Breast epithelium (tissue), 4 donors: ENCODE measurements around the gene TRMT44. TPM values are rescaled to one million over a fixed set of nuclear protein-coding genes. Genes with fewer than 3 reads are reported as not detected.

ENCODE experiments used
- DNase-seq, 2 donors: peaks; one replicate each; pipeline ENCODE4 v3.0.0-alpha.2; 2019; ENCODE audit warnings: low spot score in 2 of 2
- H3K27ac ChIP-seq, 2 donors: fragments of 200-600 bp; sonication (generic) in 1 of 2; one replicate each; pipeline ENCODE4 v1.5.1; 2016 to 2019; ENCODE audit warnings: mild to moderate bottlenecking in 1 of 2
- H3K27me3 ChIP-seq, 2 donors: fragments of 200-600 bp; sonication (generic) in 1 of 2; one replicate each; pipeline versions ENCODE4 v1.5.1 to v1.6.0; 2017 to 2019; ENCODE audit warnings: control low read depth in 1 of 2, mild to moderate bottlenecking in 1 of 2
- H3K36me3 ChIP-seq: fragments of 200-600 bp; one replicate; pipeline ENCODE4 v1.5.1; 2019
- H3K4me1 ChIP-seq, 2 donors: fragments of 200-600 bp; sonication (generic); one replicate each; pipeline ENCODE4 v1.5.1; 2016 to 2019; ENCODE audit warnings: control low read depth in 1 of 2
- H3K4me3 ChIP-seq, 3 donors: fragments of 200-600 bp; sonication (generic); 1 replicate in 2 of 3; 2 replicates in 1 of 3; pipeline ENCODE4 v1.5.1; 2016 to 2019; ENCODE audit warnings: mild to moderate bottlenecking in 3 of 3, moderate library complexity in 2 of 3
- H3K9me3 ChIP-seq, 2 donors: fragments of 200-600 bp; sonication (generic) in 1 of 2; one replicate each; pipeline ENCODE4 v1.5.1; 2016 to 2019; ENCODE audit warnings: control low read depth in 1 of 2
- CTCF ChIP-seq, 3 donors: fragments of 450-650 bp; IDR thresholded peaks; one replicate each; pipeline ENCODE4 v1.5.1; 2016 to 2017; ENCODE audit warnings: antibody characterized with exemption in 3 of 3, mild to moderate bottlenecking in 3 of 3, moderate library complexity in 3 of 3
- POLR2A ChIP-seq: fragments of 450-650 bp; IDR thresholded peaks from one replicate; pipeline ENCODE4 v1.6.1; 2016; ENCODE audit warnings: antibody characterized with exemption, mild to moderate bottlenecking, moderate library complexity
- POLR2AphosphoS5 ChIP-seq, 3 donors: sonication (generic); formaldehyde crosslinking; IDR thresholded peaks; one replicate each; pipeline ENCODE4 v1.6.1; 2017; ENCODE audit warnings: antibody characterized with exemption in 3 of 3
- intact Hi-C: fragments of 100-400 bp; cut with DNase I; formaldehyde crosslinking; loops from one replicate; pipeline ENCODE4 v1.15.1; 2023; ENCODE audit warnings: low total_unique reads
- total RNA-seq, 3 donors: library from RNA; depleted of rRNA; stranded (reverse); fragments of >200 nt; gene quantifications; one replicate each; pipeline ENCODE4 v1.1.0, GENCODE V29; 2016

TRMT44 gene
- total RNA-seq, 3 donors from 2014 or later, result 24.6 to 47.7 (median 28.2) TPM

- Histone ChIP-seq H3K4me3 (no peak overlapping the region), H3K4me1 (no peaks in the 10 kb centered on the region), H3K27ac (no peak overlapping the region), H3K9me3 (no peaks in the 10 kb centered on the region), H3K27me3 (no peaks in the 10 kb centered on the region), H3K36me3 (no peaks in the 10 kb centered on the region)
- intact Hi-C loops, result no loop called here
- no peak for DNase-seq
- TF ChIP-seq CTCF (IDR thresholded peaks at IDR 0.05) (no peak), POLR2AphosphoS5 (IDR thresholded peaks at IDR 0.05) (no peak), POLR2A (no peak)
These were observed 54.5 kb downstream of the TRMT44 start for GRCh38 chr4:8494983-8495548.

- intact Hi-C loops, result no loop called here
- H3K36me3 ChIP-seq, result no peaks in the 10 kb centered on the region
- no peak for TF ChIP-seq POLR2A
- no peak for TF ChIP-seq POLR2AphosphoS5 (IDR thresholded peaks at IDR 0.05)
- no peak for TF ChIP-seq CTCF (IDR thresholded peaks at IDR 0.05)
- no peak overlapping the region for H3K27ac ChIP-seq
- H3K4me1 ChIP-seq, result no peaks in the 10 kb centered on the region
- DNase-seq, result no peak
- no peaks in the 10 kb centered on the region for H3K27me3 ChIP-seq
- no peaks in the 10 kb centered on the region for H3K9me3 ChIP-seq
- no peak overlapping the region for H3K4me3 ChIP-seq
These were observed 55.2 kb downstream of the TRMT44 start for GRCh38 chr4:8495803-8496202.

GRCh38 chr4:8497762-8498161 lies 57.2 kb downstream of the TRMT44 start:
- H3K9me3 ChIP-seq, result no peaks in the 10 kb centered on the region
- no peaks in the 10 kb centered on the region for H3K36me3 ChIP-seq
- H3K27ac ChIP-seq, result no peak overlapping the region
- TF ChIP-seq POLR2AphosphoS5 (IDR thresholded peaks at IDR 0.05), result no peak
- no peak for TF ChIP-seq CTCF (IDR thresholded peaks at IDR 0.05)
- no peak for TF ChIP-seq POLR2A
- no peak overlapping the region for H3K4me3 ChIP-seq
- no peak for DNase-seq
- no peaks in the 10 kb centered on the region for H3K4me1 ChIP-seq
- intact Hi-C loops, result no loop called here
- H3K27me3 ChIP-seq, result no peaks in the 10 kb centered on the region

- no peak overlapping the region for H3K4me3 ChIP-seq
- H3K27me3 ChIP-seq, result no peaks in the 10 kb centered on the region
- no peaks in the 10 kb centered on the region for H3K36me3 ChIP-seq
- H3K4me1 ChIP-seq, result peaks cover under 1 to 17% of the 10 kb centered on the region in 2 donors
- no peak for DNase-seq
- H3K9me3 ChIP-seq, result no peaks in the 10 kb centered on the region
- intact Hi-C loops, result no loop called here
- TF ChIP-seq POLR2A, result no peak
- no peak for TF ChIP-seq POLR2AphosphoS5 (IDR thresholded peaks at IDR 0.05)
- no peak for TF ChIP-seq CTCF (IDR thresholded peaks at IDR 0.05)
- no peak overlapping the region for H3K27ac ChIP-seq
These were observed 60.4 kb downstream of the TRMT44 start for GRCh38 chr4:8500966-8501365.

- intact Hi-C loops, result no loop called here
- TF ChIP-seq CTCF (IDR thresholded peaks at IDR 0.05) (no peak), POLR2A (no peak), POLR2AphosphoS5 (IDR thresholded peaks at IDR 0.05) (no peak)
These were observed 61.2 kb downstream of the TRMT44 start for GRCh38 chr4:8501781-8502180.

More at GRCh38 chr4:8501781-8502180, 61.2 kb downstream of the TRMT44 start:
- no peak for DNase-seq
- no peaks in the 10 kb centered on the region for H3K27me3 ChIP-seq
- H3K36me3 ChIP-seq, result no peaks in the 10 kb centered on the region
- H3K9me3 ChIP-seq, result no peaks in the 10 kb centered on the region
- no peak overlapping the region for H3K4me3 ChIP-seq
- no peak overlapping the region for H3K27ac ChIP-seq
- peaks cover 8 to 17% of the 10 kb centered on the region in 2 donors for H3K4me1 ChIP-seq
